ENCODE data around the gene PSMD4.

Gene PSMD4

GRCh38 chr1:151286619-151287340 is 32.2 kb downstream of the PSMD4 start:
- TF ChIP-seq GATA3 (IDR thresholded peaks at IDR 0.05; ENCODE audit: low read depth, low read length) (no peak), GATA2 (IDR thresholded peaks at IDR 0.05; ENCODE audit: low read depth, low read length) (no peak)

GRCh38 chr1:151287341-151287699 is 32.8 kb downstream of the PSMD4 start:
- no peak for TF ChIP-seq GATA2 (IDR thresholded peaks at IDR 0.05; ENCODE audit: low read depth, low read length)
- TF ChIP-seq GATA3 (IDR thresholded peaks at IDR 0.05; ENCODE audit: low read depth, low read length), result no peak

- TF ChIP-seq GATA3 (IDR thresholded peaks at IDR 0.05; ENCODE audit: low read depth, low read length) (no peak), GATA2 (IDR thresholded peaks at IDR 0.05; ENCODE audit: low read depth, low read length) (no peak)
Measured at GRCh38 chr1:151287767-151288500, 33.4 kb downstream of the PSMD4 start.

GRCh38 chr1:151288502-151288901 is 34.0 kb downstream of the PSMD4 start:
- TF ChIP-seq GATA3 (IDR thresholded peaks at IDR 0.05; ENCODE audit: low read depth, low read length) (no peak), GATA2 (IDR thresholded peaks at IDR 0.05; ENCODE audit: low read depth, low read length) (no peak)

GRCh38 chr1:151289080-151289935 is 34.8 kb downstream of the PSMD4 start:
- TF ChIP-seq GATA2 (IDR thresholded peaks at IDR 0.05; ENCODE audit: low read depth, low read length) (no peak), GATA3 (IDR thresholded peaks at IDR 0.05; ENCODE audit: low read depth, low read length) (no peak)

GRCh38 chr1:151289991-151290708 is 35.6 kb downstream of the PSMD4 start:
- no peak for TF ChIP-seq GATA2 (IDR thresholded peaks at IDR 0.05; ENCODE audit: low read depth, low read length)
- TF ChIP-seq GATA3 (IDR thresholded peaks at IDR 0.05; ENCODE audit: low read depth, low read length), result no peak

GRCh38 chr1:151290709-151291303 is 36.3 kb downstream of the PSMD4 start:
- TF ChIP-seq GATA3 (IDR thresholded peaks at IDR 0.05; ENCODE audit: low read depth, low read length), result no peak

GRCh38 chr1:151292207-151293030 is 37.9 kb downstream of the PSMD4 start:
- no peak for TF ChIP-seq GATA2 (IDR thresholded peaks at IDR 0.05; ENCODE audit: low read depth, low read length)
- TF ChIP-seq GATA3 (IDR thresholded peaks at IDR 0.05; ENCODE audit: low read depth, low read length), result no peak

GRCh38 chr1:151293093-151293492 is 38.6 kb downstream of the PSMD4 start:
- no peak for TF ChIP-seq GATA2 (IDR thresholded peaks at IDR 0.05; ENCODE audit: low read depth, low read length)
- no peak for TF ChIP-seq GATA3 (IDR thresholded peaks at IDR 0.05; ENCODE audit: low read depth, low read length)

- TF ChIP-seq GATA2 (IDR thresholded peaks at IDR 0.05; ENCODE audit: low read depth, low read length) (no peak), GATA3 (IDR thresholded peaks at IDR 0.05; ENCODE audit: low read depth, low read length) (no peak)
Measured at GRCh38 chr1:151294742-151295462, 40.4 kb downstream of the PSMD4 start.

GRCh38 chr1:151309811-151310323 is 55.3 kb downstream of the PSMD4 start:
- TF ChIP-seq GATA2 (IDR thresholded peaks at IDR 0.05; ENCODE audit: low read depth, low read length), result no peak
- no peak for TF ChIP-seq GATA3 (IDR thresholded peaks at IDR 0.05; ENCODE audit: low read depth, low read length)

GRCh38 chr1:151311011-151311410 is 56.5 kb downstream of the PSMD4 start:
- no peak for TF ChIP-seq GATA2 (IDR thresholded peaks at IDR 0.05; ENCODE audit: low read depth, low read length)
- TF ChIP-seq GATA3 (IDR thresholded peaks at IDR 0.05; ENCODE audit: low read depth, low read length), result no peak

Measured in SH-SY5Y (cell line).